ENCODE measurements around the gene STON1.

GRCh38 chr2:48633143-48633542 is 103.2 kb downstream of the STON1 start:
- TF ChIP-seq CTCF (IDR thresholded peaks at IDR 0.05; ENCODE audit: low read depth, low read length) (no peak), EZH2phosphoT487 (IDR thresholded peaks at IDR 0.05; ENCODE audit: low read depth) (no peak)
